Stimulated activated CD8-positive, alpha-beta memory T cell treated with anti-CD3 and anti-CD28 coated beads, Interleukin-15, amount 100 ng/mL, for 4 hours (primary cell): Measurements from ENCODE around the gene TPD52L1.
"Not testable (repeated sequence)": the region's sequence is repeated elsewhere in the genome, so short reads cannot be mapped to it uniquely, and the experiment has no call there.

ENCODE experiments used
- DNase-seq, 2 donors: peaks; one replicate each; pipeline ENCODE4 v3.0.0-alpha.2; 2020; ENCODE audit warnings: low read depth in 2 of 2

TPD52L1 gene

DNA sequence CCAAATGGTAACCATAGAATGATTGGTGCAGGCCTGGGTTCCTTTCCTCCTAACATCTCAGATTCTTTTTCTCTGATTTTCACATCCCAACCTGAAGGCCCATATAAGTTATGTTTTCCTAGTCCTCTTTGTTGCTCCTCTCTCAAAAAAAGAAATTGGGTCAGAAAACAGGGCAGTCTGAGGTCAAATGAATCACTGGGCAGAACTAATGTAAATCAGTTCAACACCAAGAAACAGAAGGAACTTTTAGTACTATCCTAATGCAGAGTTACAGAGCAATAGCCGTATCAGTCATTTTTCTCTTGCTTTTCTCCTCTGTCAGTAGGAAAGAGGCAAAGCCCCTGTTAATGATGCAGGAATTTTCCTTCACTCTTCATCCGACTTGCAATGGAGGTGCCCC, 11.0 kb upstream of the TPD52L1 start:
- DNase-seq = no peak

DNA sequence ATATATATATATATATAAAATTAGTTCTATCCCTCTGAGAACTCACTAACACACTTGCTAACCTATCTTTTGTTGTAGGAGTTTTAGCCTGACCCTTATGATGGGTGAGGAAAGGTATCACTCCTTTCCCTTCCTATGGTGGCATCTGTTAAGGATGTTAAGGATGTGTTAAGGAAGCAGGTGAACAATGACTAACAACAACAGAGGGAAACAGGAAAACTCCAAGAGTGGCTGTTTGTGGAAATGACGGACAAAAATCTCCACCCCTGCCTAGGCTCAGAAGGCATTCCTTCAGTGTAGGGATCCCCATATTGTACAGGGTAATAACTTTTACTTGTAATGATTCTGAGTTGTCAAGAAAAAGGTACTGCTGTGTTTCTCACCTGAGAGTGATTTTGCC, 8.8 kb upstream of the TPD52L1 start:
- DNase-seq = no peak

DNA sequence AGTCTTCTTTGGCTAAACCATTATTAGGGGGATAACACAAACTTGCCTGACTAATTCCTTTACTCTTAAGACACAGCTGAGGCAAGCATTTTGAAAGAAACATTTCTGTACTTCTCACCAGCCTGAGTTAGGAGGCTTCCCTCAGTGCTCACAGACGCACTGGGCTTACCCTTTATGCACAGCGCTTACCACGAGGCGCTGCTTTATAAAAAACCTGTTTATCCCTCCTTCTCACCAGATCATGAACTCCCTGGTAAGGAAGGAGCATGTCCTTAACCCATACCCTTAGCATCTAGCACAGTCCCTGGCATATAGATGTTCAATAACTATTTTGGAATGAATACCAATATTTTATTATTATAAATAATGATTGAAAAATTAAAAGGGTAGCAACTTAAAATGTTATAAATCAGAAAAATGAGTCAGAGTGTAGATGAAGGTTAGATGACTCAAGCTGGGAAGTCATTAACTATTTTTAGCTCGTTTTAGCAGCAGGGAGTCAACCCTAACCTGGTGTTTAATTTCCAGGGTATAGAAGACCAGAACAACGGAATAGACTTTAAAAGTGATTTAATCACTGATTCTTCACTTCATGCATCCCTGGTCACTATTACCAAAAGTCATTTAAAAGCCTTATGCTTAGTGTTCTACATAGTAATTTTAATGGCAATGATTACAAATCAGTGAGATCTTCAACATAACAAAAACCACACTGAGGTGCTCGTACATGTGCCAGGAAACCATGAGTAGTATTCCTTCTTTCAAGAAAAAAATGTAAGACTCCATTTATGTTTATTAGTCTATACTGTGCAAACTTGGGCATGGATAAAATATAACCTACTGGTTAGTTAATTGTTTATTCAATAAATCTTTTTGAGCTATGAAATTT, 4.1 kb upstream of the TPD52L1 start:
- DNase-seq = no peak

DNA sequence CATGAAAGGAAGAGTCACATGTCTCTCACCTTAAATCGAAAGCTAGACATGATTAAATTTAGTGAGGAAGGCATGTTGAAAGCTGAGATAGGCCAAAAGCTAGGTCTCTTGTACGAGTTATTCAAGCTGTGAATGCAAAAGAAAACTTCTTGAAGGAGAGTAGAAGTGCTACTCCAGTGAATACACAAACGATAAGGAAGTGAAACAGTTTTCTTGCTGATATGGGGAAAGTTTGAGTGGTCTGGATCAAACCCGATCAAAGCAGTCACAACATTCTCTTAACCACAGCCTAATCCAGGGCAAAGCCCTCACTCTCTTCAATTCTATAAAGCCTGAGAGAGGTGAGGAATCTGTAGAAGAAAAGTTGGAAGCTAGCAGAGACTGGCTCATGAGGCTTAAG, 1.9 kb upstream of the TPD52L1 start:
- no peak for DNase-seq

DNA sequence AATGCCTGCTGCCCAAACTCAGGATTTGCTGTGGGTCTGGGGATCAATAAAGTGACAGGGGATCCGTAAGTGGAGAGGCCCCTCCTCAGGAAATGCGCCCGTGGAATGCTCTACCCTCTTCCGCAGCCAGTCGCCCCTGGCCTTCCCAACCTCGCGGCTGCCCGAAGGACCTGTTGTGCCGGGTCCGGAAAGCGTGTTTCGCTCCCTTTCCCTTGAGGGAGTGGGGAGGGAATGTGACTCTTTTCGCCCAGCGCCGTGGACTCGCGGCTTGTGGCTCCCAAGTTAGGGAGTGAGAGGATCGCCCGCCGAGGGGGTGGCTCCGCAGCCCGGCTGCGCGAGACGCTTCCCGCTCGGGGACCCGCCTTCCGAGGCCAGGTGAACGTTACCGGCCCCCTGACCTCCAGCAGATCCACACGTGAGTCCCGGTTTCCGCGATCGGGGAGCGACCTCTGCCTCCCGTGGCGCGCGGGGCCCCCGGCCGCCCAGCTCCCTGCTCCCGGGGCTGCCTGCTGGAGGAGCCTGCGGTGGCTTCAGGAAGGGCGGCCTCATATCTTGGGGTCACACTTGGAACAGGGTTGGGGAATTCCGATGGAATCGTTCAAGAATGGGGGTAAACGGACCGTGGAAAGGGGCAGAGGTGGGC, 666 bp downstream of the TPD52L1 start:
- no peak for DNase-seq

DNA sequence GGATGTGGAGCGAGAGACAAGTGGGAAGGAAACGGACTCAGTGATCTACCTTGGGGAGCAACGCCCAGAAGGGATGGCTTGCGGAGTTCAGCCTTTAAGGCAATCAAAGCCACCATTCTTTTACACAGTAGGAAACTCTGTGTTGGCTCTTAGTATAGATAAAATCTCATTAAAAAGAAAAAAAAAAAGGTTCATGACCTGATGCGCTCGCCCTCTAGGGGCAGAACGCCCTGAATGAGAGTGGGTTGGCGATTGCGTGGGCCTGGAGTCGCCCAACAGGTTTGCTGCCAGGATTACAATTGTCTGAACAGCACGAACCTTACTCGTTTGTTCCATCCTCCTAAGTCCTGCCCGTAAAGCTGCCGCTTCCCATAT, 1.2 kb downstream of the TPD52L1 start:
- DNase-seq = no peak

DNA sequence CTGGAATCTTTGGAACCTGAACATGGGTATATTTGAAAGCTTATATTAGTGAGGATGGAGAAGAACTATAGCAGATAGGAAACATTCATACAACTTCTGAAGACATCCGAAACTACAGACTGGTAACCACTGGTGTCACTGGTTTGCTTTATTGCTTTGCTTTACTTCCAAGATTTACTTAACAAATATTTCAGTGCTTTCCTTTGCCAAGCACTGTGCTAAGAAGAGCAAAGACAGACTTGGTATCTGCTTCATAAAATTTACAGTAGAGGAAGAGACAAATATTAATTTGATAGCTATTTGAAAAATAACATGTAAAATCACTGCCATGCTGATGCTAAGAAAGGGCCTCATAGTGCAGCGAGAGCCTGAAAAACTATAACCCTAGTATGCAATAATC, 1.8 kb downstream of the TPD52L1 start:
- no peak for DNase-seq

DNA sequence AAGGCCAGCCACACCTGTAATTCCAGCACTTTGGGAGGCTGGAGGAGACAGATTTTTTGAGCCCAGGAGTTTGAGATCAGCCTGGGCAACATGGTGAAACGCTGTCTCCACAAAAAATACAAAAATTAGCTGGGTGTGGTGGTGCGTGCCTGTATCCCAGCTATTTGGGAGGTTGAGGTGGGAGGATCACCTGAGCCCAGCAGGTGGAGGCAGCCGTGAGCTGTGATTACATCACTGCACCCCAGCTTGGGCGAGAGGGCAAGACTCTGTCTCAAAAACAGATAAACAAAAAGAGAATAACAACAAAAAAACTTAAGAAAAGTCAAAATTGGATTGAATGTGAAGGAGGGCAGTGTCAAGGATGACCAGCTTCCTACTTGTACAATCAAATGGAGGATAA, 2.9 kb downstream of the TPD52L1 start:
- DNase-seq = no peak

DNA sequence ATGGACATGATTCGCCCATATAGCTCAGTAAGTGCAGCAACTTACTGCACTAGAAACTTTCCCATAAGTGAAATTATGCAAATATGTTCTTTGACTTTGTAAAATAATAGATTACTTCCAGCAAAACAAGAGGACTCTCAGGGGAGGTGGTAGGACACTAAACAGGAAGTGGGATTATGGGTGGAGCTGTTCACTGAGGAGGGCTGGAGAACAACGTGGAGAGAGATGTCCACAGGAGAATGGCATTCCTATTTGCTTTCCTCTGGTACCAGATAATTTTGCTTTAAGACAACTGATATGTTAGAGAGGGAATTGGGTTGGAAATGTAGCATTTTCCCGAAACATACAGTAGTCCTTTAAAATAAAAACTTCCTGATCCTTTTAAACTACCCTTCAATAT, 3.7 kb downstream of the TPD52L1 start:
- no peak for DNase-seq

DNA sequence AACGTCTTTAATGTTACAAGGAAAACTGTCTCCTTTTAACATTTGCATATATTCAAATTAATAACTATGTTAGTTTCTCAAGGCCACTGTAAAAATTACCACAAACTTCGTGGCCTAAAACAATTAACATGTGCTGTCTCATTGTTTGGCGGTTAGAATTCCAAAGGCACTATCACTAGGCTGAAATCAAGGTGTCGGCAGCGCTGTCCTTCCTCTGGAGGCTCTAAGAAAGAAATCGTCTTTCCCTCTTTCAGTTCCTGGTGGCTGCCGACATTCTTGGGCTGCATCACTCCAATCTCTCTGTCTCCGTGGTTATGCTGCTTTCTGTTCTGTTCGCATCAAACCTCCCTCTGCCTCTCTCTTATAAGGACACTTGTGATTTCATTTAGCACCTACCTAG, 4.2 kb downstream of the TPD52L1 start:
- DNase-seq = no peak

DNA sequence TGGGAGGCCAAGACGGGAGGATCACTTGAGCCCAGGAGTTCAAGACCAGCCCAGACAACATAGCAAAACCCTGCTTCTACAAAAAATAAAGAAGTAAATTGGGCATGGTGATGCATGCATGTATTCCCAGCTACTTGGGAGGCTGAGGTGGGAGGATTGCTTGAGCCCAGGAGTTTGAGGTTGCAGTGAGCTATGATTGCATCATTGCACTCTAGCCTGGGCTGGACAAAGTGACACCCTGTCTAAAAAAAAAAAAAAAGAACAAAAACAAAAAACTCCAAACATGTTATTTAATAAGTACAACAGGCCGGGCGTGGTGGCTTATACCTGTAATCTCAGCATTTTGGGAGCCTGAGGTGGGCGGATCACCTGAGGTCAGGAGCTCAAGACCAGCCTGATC, 9.8 kb downstream of the TPD52L1 start:
- not testable (repeated sequence) for DNase-seq

DNA sequence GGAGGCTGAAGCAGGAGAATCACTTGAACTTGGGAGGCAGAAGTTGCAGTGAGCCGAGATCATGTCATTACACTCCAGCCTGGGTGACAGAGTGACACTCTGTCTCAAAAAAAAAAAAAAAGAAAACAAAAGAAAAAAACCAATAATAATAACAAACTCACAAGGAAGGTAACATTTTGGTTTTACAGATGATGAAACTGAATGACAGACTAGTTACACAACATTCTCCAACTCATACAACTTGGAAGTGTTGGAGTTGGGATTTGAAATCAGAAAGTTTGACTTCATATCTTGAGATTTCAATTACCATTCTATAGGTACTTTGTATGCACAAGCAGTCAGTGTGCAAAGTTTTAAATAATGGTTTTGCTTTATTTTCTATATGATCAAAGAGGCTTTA, 10.2 kb downstream of the TPD52L1 start:
- no peak for DNase-seq

DNA sequence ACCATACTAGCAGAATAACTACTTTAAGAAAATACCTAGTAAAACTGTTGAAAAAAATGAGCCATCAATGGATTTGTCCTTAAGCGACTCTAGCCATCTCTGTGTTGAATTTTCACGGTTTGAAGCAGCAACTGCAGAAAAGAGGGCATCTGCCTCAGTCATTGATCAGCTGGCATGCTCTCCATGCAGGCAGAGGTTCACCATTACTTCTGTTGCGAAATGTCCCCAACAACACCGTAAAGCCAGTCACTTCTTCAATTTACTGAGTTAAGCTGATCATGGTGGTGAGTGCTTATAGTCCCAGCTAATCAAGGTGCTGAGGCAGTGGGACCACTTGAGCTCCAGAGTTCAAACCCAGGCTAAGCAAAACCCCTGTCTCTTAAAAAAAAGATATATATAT, 11.1 kb downstream of the TPD52L1 start:
- DNase-seq = no peak

DNA sequence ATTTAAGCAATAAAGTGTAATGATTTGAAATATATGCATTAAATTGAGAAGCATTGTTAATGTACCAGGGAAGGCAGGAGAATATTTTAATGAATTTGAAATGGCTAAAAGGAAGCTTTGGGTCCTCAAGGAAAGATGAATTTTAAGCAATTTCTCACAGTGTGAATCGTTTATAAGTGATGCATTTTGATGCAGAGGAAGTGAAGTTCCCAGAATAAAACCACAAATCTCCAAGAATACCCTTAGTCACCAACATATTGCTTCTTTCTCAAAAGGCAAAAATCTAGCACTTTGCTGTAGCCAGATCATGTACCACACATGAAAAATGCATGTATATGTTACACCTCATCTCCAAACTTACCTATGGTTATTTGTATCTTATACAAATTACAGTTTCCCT, 11.7 kb downstream of the TPD52L1 start:
- no peak for DNase-seq

DNA sequence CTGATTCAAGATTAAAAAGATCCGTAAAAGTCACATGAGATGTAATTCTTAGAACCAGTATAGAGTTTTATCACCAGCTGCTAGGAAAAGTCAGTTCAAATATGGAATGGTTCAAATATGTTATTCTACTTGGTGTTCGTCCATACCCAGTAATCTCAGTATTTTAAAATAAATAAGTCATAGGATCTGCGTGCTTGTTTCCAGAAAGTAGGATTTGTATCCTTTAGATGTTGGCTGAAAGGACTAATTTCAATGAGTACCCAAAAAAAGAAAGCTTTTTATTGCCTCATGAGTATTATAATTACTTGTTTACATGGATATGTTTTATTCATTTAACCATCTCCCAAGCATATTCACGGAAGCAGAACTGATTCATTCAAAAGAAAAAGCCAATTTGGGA, 12.2 kb downstream of the TPD52L1 start:
- DNase-seq = no peak

DNA sequence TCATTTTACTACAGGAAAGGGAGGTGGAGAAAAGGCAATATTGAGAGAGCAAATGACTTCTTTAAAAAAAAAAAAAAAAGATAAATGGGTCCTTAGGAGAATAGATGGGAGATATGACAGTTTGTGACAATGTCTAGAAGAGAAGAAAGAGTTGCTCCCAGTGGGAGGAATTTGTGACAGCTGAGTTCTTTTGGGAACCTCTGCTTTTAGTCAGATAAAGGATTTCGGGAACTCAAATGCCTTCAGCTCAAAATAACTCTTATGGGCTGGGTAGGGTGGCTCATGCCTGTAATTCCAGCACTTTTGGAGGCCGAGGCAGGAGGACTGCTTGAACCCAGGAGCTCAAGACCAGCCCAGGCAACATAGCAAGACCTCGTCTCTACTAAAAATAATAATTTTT, 13.1 kb downstream of the TPD52L1 start:
- no peak for DNase-seq

DNA sequence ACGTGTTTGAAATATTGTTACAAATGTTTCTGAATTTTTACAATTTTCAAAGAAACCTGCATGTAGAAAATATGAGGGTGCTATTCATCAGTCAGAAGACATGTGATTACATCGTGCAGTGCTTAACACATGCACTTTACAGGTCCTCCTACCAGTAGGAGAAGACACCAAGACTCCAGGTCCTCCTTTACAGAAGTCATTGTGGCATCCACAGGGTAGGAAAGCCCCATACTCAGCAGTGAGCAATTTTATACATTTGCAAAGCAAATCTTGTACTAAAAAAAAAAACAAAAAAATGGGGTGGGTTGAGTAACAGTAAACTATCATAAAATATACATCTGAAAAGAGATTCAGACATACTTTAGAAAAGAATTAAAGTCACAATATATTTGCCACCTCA, 14.0 kb downstream of the TPD52L1 start:
- no peak for DNase-seq

DNA sequence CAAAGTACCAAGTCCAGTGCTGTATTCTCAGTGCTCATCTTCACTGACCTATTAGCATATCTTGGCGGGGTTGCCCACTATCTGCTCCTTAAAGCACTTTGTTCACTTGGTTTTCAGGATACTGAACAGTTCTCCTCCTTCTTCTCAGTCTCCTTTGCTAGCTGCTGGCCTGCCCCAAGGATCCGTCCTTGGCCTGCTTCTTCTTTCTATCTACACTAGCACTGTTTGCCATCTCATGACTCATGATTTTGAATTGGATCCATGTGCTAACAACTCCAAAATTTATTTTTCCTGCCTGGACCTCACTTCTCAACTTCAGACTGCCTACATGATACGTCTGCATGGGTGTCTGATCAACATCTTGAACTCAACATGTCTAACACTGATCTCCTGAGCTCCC, 15.5 kb downstream of the TPD52L1 start:
- DNase-seq = no peak

DNA sequence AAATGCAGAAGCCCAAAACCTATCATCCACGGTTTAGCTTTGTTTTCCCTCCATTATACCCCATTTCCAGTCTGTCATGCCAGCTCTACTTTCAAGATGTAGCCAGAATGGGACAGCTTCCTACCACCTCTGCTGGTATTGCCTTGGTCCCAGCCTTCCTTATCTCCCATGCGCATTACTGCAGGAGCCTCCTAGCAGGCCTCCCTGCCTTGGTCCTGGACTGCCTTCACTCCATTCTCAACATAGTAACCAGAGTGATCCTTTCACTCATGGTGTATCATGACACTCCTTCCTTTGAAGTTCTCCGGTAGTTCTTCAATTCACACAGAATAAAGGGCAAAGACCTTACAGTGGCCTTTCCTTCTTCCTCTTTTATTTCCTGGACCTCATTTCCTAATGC, 15.9 kb downstream of the TPD52L1 start:
- no peak for DNase-seq

DNA sequence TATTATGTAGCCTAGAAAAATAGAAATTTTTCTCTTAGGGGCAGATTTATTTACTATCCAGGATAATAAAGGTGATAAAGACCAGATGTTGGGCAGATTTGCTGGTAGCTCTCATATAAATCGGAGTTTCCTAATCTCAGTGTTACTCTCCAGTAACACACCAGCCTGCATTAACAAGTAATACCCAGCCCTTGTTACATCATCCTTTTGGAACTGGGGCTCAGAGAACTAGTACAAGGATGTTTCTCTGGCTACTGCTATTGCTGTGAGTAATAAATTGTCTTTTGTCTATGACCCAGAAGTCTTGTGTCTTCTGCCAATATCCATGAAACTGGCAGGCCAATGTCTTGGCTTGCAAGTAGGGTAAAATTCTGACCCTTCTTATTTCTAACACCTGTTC, 16.8 kb downstream of the TPD52L1 start:
- no peak for DNase-seq

DNA sequence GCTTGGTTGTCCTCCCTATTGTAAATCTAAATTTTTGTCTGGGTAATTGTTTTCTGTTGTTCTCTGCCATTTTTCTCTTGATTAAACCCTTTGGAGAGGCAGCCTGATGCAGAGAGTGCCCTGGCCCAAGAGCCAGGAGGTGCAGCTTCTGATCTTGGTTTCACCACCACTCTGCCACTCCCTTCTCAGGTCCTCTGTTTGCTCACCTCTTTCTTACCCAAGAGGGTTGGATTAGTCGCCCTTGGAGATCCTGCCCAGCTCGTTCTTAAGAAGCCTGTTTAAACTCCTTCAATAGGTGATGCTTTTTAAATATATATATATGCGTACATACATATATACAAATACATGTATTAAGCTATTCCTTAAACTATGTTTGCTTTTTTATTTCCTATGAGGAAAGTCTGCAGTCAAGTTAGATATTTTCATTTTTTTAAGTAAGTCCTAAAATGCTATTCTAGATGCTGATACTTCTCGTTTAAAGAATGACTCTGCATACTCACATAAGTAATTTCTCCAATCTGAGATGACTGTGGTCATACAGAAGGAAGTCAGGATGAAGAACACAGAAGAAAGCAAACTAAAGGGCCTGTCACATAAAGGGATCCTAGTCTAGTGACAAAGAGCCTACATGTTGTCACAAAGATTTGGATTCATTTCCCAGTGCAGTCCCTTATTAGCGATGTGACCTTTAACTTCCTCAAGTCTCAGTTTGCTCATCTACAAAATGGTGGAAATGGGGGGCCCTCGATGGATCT, 19.9 kb downstream of the TPD52L1 start:
- DNase-seq = no peak

DNA sequence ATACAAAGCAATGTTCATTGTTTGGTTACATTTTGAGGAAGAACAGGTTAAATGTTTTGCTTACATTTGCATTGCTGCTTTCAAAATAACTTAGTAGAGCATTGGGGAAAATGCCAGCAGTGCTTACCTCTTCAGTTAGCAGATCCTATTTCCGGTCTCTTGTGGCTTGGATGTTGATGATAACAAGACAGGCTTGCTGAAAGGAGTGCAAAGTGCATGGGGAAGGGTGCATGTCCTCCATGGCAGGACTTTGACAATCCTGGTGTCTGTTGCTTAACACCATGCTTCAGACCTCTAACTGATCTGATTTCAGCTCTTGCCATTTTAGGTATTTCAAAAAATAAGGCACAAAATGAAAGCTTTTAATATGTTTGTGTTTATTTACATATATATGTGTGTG, 21.1 kb downstream of the TPD52L1 start:
- no peak for DNase-seq

DNA sequence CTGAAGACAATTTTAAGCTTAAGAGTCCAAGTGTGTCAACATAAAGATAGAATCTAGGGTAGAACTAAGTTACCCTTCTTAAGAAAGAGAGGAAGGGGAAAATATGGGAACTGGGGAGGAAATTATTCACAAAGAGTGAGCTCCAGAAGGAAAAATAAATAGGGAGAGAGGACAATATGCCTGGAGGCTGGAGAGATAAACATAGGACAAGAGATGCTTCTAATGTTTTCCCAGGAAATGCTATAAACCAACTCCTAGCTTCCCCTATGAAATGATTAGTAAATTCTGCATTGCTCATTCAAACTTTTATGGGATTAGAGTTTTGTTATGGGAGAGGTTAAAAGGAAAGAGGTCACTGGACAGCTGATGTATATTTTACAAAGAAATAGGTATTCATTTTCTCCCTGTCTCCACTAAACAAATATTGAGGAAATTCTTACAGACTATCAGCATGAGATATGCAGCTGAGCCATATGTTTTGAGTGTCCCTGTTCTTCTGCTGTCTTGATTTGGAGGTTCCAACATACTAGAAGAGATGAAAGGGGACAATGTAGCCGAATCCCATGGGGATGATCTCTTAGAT, 22.0 kb downstream of the TPD52L1 start:
- DNase-seq = no peak
